Measurements from ENCODE around the gene SMTNL1. TPM values are rescaled to one million over a fixed set of nuclear protein-coding genes. Genes with fewer than 3 reads are reported as not detected.
"Not testable (repeated sequence)": the region's sequence is repeated elsewhere in the genome, so short reads cannot be mapped to it uniquely, and the experiment has no call there.

Gene SMTNL1
- polyA plus RNA-seq, 1 experiment: not detected

GRCh38 chr11:57530596-57531507 is 6.5 kb upstream of the SMTNL1 start, which contains the start of gene TIMM10:
TSS of gene TIMM10 (minus strand) at chr11:57530754. CDS start at chr11:57530189, 565 bp downstream.
- Histone ChIP-seq H3K9me3 (ENCODE audit: control insufficient read depth, insufficient read depth, low read length) (no peaks in the 10 kb centered on the region), H3K4me3 (ENCODE audit: low read depth, low read length) (peak within 1 kb of the TSS; percentile 99), H3K27ac (ENCODE audit: low read depth, low read length) (no peak within 1 kb of the TSS), H3K27me3 (ENCODE audit: control insufficient read depth, insufficient read depth, low read length) (peaks cover 5% of the 10 kb centered on the region)
- DNase-seq (ENCODE audit: low read depth, low spot score): peak; percentile 86
- ChIA-PET CTCF (interaction anchor here (1.0 to 7.6 kb wide), 8 partner anchors 38 to 993 kb away, joined by 4 to 215 read pairs (median 6); partner anchors contain the start of gene RTN4RL2), POLR2A (interaction anchor here (0.5 to 0.7 kb wide), 2 partner anchors 111 to 208 kb away, joined by 3 to 4 read pairs; no protein-coding TSS in a partner anchor)
- no peak for TF ChIP-seq CTCF (IDR thresholded peaks at IDR 0.05; ENCODE audit: low read depth, low read length)

- CTCF ChIA-PET: interaction anchor here (1.1 to 1.9 kb wide), 3 partner anchors 41 to 106 kb away, joined by 5 to 9 read pairs (median 8); no protein-coding TSS in a partner anchor
- DNase-seq (ENCODE audit: low read depth, low spot score); H3K27ac ChIP-seq (ENCODE audit: low read depth, low read length); H3K4me3 ChIP-seq (ENCODE audit: low read depth, low read length); H3K9me3 ChIP-seq (ENCODE audit: control insufficient read depth, insufficient read depth, low read length); POLR2A ChIA-PET: not testable (repeated sequence)
- H3K27me3 ChIP-seq (ENCODE audit: control insufficient read depth, insufficient read depth, low read length): peaks cover 23% of the 10 kb centered on the region
Measured at GRCh38 chr11:57534449-57534848, 2.9 kb upstream of the SMTNL1 start.

GRCh38 chr11:57539342-57539741 is 1.9 kb downstream of the SMTNL1 start:
- POLR2A ChIA-PET: interaction anchor here (0.6 kb wide), 1 partner anchor 17 kb away, joined by 6 read pairs; no protein-coding TSS in a partner anchor
- no peak for DNase-seq (ENCODE audit: low read depth, low spot score)
- CTCF ChIA-PET: interaction anchor here (0.9 kb wide), 1 partner anchor 102 kb away, joined by 3 read pairs; no protein-coding TSS in a partner anchor

GRCh38 chr11:57541169-57541568 is 3.8 kb downstream of the SMTNL1 start:
- CTCF ChIA-PET: interaction anchor here (0.8 kb wide), 1 partner anchor 104 kb away, joined by 3 read pairs; no protein-coding TSS in a partner anchor
- no peaks in the 10 kb centered on the region for H3K9me3 ChIP-seq (ENCODE audit: control insufficient read depth, insufficient read depth, low read length)
- H3K4me3 ChIP-seq (ENCODE audit: low read depth, low read length): no peak overlapping the region
- no peak overlapping the region for H3K27ac ChIP-seq (ENCODE audit: low read depth, low read length)
- POLR2A ChIA-PET: no interaction called here
- no peak for DNase-seq (ENCODE audit: low read depth, low spot score)
- TF ChIP-seq CTCF (IDR thresholded peaks at IDR 0.05; ENCODE audit: low read depth, low read length): no peak
- H3K27me3 ChIP-seq (ENCODE audit: control insufficient read depth, insufficient read depth, low read length): peaks cover 26% of the 10 kb centered on the region

More at GRCh38 chr11:57539342-57539741, 1.9 kb downstream of the SMTNL1 start:
- H3K9me3 ChIP-seq (ENCODE audit: control insufficient read depth, insufficient read depth, low read length): no peaks in the 10 kb centered on the region
- no peak overlapping the region for H3K27ac ChIP-seq (ENCODE audit: low read depth, low read length)
- no peak overlapping the region for H3K4me3 ChIP-seq (ENCODE audit: low read depth, low read length)
- H3K27me3 ChIP-seq (ENCODE audit: control insufficient read depth, insufficient read depth, low read length): peaks cover 33% of the 10 kb centered on the region
- TF ChIP-seq CTCF (IDR thresholded peaks at IDR 0.05; ENCODE audit: low read depth, low read length): no peak

- CTCF ChIA-PET: interaction anchor here (1.0 to 1.1 kb wide), 2 partner anchors 84 to 99 kb away, joined by 3 read pairs; no protein-coding TSS in a partner anchor
- POLR2A ChIA-PET: no interaction called here
- Histone ChIP-seq H3K4me3 (ENCODE audit: low read depth, low read length) (no peak overlapping the region), H3K27ac (ENCODE audit: low read depth, low read length) (no peak overlapping the region), H3K27me3 (ENCODE audit: control insufficient read depth, insufficient read depth, low read length) (peaks cover 15% of the 10 kb centered on the region), H3K9me3 (ENCODE audit: control insufficient read depth, insufficient read depth, low read length) (no peaks in the 10 kb centered on the region)
- no peak for TF ChIP-seq CTCF (IDR thresholded peaks at IDR 0.05; ENCODE audit: low read depth, low read length)
- no peak for DNase-seq (ENCODE audit: low read depth, low spot score)
Measured at GRCh38 chr11:57542582-57542981, 5.2 kb downstream of the SMTNL1 start.
